ENCODE measurements around the gene MAP3K10. TPM values are rescaled to one million over a fixed set of nuclear protein-coding genes. Genes with fewer than 3 reads are reported as not detected.

The MAP3K10 gene
- total and polyA plus RNA-seq, 9 of the 15 experiments (the other 6 are each of a cell fraction or from before 2014, with no cell fraction given), result 0.01 to 8.0 (median 2.7) TPM; not detected in 1

GRCh38 chr19:40231544-40232424 is 40.6 kb downstream of the MAP3K10 start (continued):
- TF ChIP-seq SRF (CRISPR knock-in tag; IDR thresholded peaks at IDR 0.05) (no peak), SMC3 (conservative IDR thresholded peaks at IDR 0.05; ENCODE audit: insufficient read depth, low read depth, low read length) (no peak), ZNF23 (CRISPR knock-in tag; IDR thresholded peaks at IDR 0.05) (no peak), ZNF592 (IDR thresholded peaks at IDR 0.05) (peak; percentile 84), ZNF561 (CRISPR knock-in tag; conservative IDR thresholded peaks at IDR 0.05) (no peak), GABPA (tag; conservative IDR thresholded peaks at IDR 0.05; ENCODE audit: low read depth) (peak; percentile 93), TEAD1 (CRISPR knock-in tag; IDR thresholded peaks at IDR 0.05) (peak in 1 of 2 experiments; percentile 10; a peak in 1 of 4 replicates), ZNF24 (IDR thresholded peaks at IDR 0.05) (no peak), CHD2 (IDR thresholded peaks at IDR 0.05; ENCODE audit: low read depth, low read length) (no peak), KLF1 (tag; IDR thresholded peaks at IDR 0.05) (no peak), TFAP4 (CRISPR knock-in tag; IDR thresholded peaks at IDR 0.05; ENCODE audit: borderline replicate concordance) (no peak), DPF2 (IDR thresholded peaks at IDR 0.05) (no peak), NR2C1 (IDR thresholded peaks at IDR 0.05) (peak; percentile 87), NR2C1 (tag; IDR thresholded peaks at IDR 0.05) (peak; percentile 89), ZC3H8 (IDR thresholded peaks at IDR 0.05) (no peak), PCBP2 (IDR thresholded peaks at IDR 0.05; ENCODE audit: low read depth, low read length, poor library complexity, severe bottlenecking) (no peak), NFE2 (IDR thresholded peaks at IDR 0.05; ENCODE audit: low read depth) (no peak), POLR3A (IDR thresholded peaks at IDR 0.05; ENCODE audit: borderline replicate concordance, extremely low read depth, insufficient read depth, insufficient read length) (no peak), ZFP91 (CRISPR knock-in tag; IDR thresholded peaks at IDR 0.05) (no peak), KLF16 (IDR thresholded peaks at IDR 0.05) (no peak), CBFA2T3 (IDR thresholded peaks at IDR 0.05) (no peak), ZC3H11A (IDR thresholded peaks at IDR 0.05; ENCODE audit: low read depth, low read length) (no peak), ZNF699 (CRISPR knock-in tag; IDR thresholded peaks at IDR 0.05; ENCODE audit: insufficient replicate concordance) (no peak), CBFB (CRISPR knock-in tag; IDR thresholded peaks at IDR 0.05) (no peak), POLR2A (conservative IDR thresholded peaks at IDR 0.05) (peak; percentile 64)

Data from K562 (cell line).